DND-41 (cell line): ENCODE results near the gene ARMC12.

Experiments used
- ATAC-seq: fragments of 200-7000 bp; cut with Tn5 transposase; 3 replicates; pipeline ENCODE4 v1.9.1; 2021; ENCODE audit warnings: low read depth; ENCODE audit not compliant: insufficient read depth
- DNase-seq: peaks from one replicate; pipeline ENCODE4 v3.0.0-alpha.2; 2020
- H2AFZ ChIP-seq: 2 replicates; pipeline ENCODE4 v1.6.0; 2012; ENCODE audit warnings: low read depth, low read length
- H3K27ac ChIP-seq: 2 replicates; pipeline ENCODE4 v1.5.1; 2012; ENCODE audit warnings: low read length, inconsistent platforms
- H3K27me3 ChIP-seq: fragments of 200-600 bp; sonication (generic); 2 replicates; pipeline ENCODE4 v1.6.0; 2012; ENCODE audit warnings: low read length, mild to moderate bottlenecking, inconsistent platforms; ENCODE audit not compliant: insufficient read depth, poor library complexity
- H3K36me3 ChIP-seq: 2 replicates; pipeline ENCODE4 v1.5.1; 2012; ENCODE audit warnings: low read length, inconsistent platforms; ENCODE audit not compliant: insufficient read depth
- H3K4me1 ChIP-seq: 2 replicates; pipeline ENCODE4 v1.5.1; 2012; ENCODE audit warnings: mild to moderate bottlenecking, low read length; ENCODE audit not compliant: insufficient read depth
- H3K4me2 ChIP-seq: 2 replicates; pipeline ENCODE4 v1.6.0; 2012; ENCODE audit warnings: mild to moderate bottlenecking, moderate library complexity, low read length, inconsistent platforms; ENCODE audit not compliant: insufficient read depth
- H3K4me3 ChIP-seq, 2 experiments: fragments of 200-600 bp in 1 of 2; shearing (Covaris generic) in 1 of 2; 2 replicates each; pipeline ENCODE4 v1.5.1; 2012 to 2016; ENCODE audit warnings: inconsistent platforms in 2 of 2, low read length in 2 of 2, mild to moderate bottlenecking in 2 of 2, low read depth in 1 of 2, moderate library complexity in 1 of 2
- H3K79me2 ChIP-seq: 2 replicates; pipeline ENCODE4 v1.6.0; 2012; ENCODE audit warnings: low read length, inconsistent platforms; ENCODE audit not compliant: insufficient read depth
- H3K9ac ChIP-seq: 2 replicates; pipeline ENCODE4 v1.6.0; 2012; ENCODE audit warnings: low read depth, mild to moderate bottlenecking, inconsistent platforms, low read length, moderate library complexity
- H3K9me3 ChIP-seq: 2 replicates; pipeline ENCODE4 v1.5.1; 2012; ENCODE audit warnings: low read length, moderate library complexity, mild to moderate bottlenecking, inconsistent platforms; ENCODE audit not compliant: insufficient read depth, severe bottlenecking
- H4K20me1 ChIP-seq: 2 replicates; pipeline ENCODE4 v1.6.0; 2012; ENCODE audit warnings: low read length; ENCODE audit not compliant: insufficient read depth
- EZH2 ChIP-seq: IDR thresholded peaks from 3 replicates; pipeline ENCODE4 v1.6.1; 2012; ENCODE audit warnings: borderline replicate concordance, low read depth, mild to moderate bottlenecking, moderate library complexity, low read length, inconsistent platforms; ENCODE audit not compliant: severe bottlenecking
- TF ChIP-seq, protein P1 (sequence below): IDR thresholded peaks from 2 replicates; pipeline ENCODE4 v1.5.1; 2012; ENCODE audit warnings: borderline replicate concordance, low read length, moderate library complexity, mild to moderate bottlenecking; ENCODE audit not compliant: poor library complexity, severe bottlenecking; ENCODE audit errors: extremely low read depth

The ARMC12 gene

DNA sequence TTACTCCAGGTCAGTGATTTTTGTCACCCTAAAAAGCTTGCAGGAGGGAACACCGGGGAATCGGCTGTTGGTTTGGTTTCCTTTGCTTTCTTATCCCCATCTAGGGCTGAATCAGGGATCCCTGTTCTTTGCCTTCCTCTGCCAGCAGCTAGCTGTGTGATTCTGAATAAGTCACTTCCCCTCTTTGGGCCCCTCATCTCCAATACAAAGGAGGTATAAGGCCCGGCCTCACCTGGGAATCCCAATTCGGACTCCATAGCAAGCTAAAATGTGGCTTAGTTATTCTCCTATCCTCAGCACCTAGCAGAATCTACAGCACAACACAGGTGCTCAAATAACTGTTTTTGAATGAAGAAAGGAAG is 18.5 kb upstream of the ARMC12 start:
- TF ChIP-seq, protein P1, sequence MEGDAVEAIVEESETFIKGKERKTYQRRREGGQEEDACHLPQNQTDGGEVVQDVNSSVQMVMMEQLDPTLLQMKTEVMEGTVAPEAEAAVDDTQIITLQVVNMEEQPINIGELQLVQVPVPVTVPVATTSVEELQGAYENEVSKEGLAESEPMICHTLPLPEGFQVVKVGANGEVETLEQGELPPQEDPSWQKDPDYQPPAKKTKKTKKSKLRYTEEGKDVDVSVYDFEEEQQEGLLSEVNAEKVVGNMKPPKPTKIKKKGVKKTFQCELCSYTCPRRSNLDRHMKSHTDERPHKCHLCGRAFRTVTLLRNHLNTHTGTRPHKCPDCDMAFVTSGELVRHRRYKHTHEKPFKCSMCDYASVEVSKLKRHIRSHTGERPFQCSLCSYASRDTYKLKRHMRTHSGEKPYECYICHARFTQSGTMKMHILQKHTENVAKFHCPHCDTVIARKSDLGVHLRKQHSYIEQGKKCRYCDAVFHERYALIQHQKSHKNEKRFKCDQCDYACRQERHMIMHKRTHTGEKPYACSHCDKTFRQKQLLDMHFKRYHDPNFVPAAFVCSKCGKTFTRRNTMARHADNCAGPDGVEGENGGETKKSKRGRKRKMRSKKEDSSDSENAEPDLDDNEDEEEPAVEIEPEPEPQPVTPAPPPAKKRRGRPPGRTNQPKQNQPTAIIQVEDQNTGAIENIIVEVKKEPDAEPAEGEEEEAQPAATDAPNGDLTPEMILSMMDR: no peak
- TF ChIP-seq EZH2: no peak
- H2AFZ ChIP-seq: no peak overlapping the region
- no peaks in the 10 kb centered on the region for H3K79me2 ChIP-seq
- peak overlapping the region; percentile 39 for H3K27ac ChIP-seq
- peaks cover 42% of the 10 kb centered on the region for H3K4me1 ChIP-seq
- DNase-seq (no peak), ATAC-seq (no peak)
- H3K4me2 ChIP-seq: no peak overlapping the region
- H3K27me3 ChIP-seq: peaks cover 26% of the 10 kb centered on the region
- H3K36me3 ChIP-seq: no peaks in the 10 kb centered on the region
- no peak overlapping the region for H3K9ac ChIP-seq
- no peaks in the 10 kb centered on the region for H3K9me3 ChIP-seq
- no peak overlapping the region for H3K4me3 ChIP-seq
- H4K20me1 ChIP-seq: peaks cover 16% of the 10 kb centered on the region

DNA sequence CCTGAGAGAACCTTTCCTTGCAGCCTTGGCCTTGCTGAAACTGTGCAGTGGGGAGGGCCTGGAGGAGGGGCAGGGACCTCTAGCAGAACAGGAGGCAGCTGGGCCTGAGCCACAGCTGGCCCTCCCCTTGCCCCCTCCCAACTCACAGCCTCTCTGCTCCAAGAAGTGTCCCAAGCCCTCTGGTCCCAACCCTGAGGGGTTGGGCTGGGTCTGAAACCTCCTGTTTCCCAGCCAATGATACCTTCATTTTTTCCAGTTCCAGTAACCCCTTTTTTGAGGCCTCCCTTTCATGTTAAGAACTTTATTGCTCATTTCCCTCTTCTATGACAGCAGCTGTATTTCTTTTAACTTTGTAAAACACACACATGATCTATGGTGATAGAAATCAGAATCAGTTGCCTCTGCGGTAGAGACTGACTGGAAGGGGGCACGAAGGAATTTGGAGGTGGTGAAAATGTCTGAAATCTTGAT is 17.9 kb upstream of the ARMC12 start:
- Histone ChIP-seq H3K4me2 (no peak overlapping the region), H3K4me1 (peaks cover 42% of the 10 kb centered on the region), H3K9me3 (no peaks in the 10 kb centered on the region), H4K20me1 (peaks cover 21% of the 10 kb centered on the region), H3K36me3 (no peaks in the 10 kb centered on the region), H2AFZ (no peak overlapping the region), H3K27ac (peak overlapping the region; percentile 53), H3K27me3 (peaks cover 31% of the 10 kb centered on the region), H3K79me2 (no peaks in the 10 kb centered on the region), H3K4me3 (no peak overlapping the region), H3K9ac (no peak overlapping the region)
- TF ChIP-seq, protein P1: no peak
- TF ChIP-seq EZH2: no peak
- peak; percentile 43 for ATAC-seq
- DNase-seq: peak; percentile 39

DNA sequence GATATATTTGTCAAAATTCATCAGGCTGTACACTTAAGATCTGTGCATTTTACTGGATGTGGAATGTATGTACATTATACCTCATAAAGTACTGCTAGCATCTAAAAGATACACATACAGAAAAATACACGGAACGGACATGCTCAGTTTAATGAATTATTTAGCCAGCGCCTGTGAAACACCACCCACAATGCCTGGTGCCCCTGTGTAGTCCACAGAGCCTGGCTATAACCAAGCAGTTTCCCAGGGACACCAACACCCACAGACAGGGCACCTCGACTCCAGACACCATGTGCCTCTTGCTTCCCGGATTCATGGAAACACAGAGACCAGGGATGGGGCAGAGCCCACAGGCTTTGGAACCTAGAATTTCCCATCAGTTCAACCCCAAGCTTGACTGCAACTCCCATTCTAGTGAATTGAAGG is 17.4 kb upstream of the ARMC12 start:
- H3K9ac ChIP-seq: no peak overlapping the region

More for the DNA sequence above, 17.4 kb upstream of the ARMC12 start:
- H3K36me3 ChIP-seq: no peaks in the 10 kb centered on the region
- peak overlapping the region; percentile 53 for H3K27ac ChIP-seq
- H2AFZ ChIP-seq: no peak overlapping the region
- TF ChIP-seq, protein P1: no peak
- no peak for TF ChIP-seq EZH2
- no peaks in the 10 kb centered on the region for H3K9me3 ChIP-seq
- H4K20me1 ChIP-seq: peaks cover 21% of the 10 kb centered on the region
- H3K27me3 ChIP-seq: peaks cover 35% of the 10 kb centered on the region
- ATAC-seq: peak; percentile 1; the same call in 1 of the 3 replicates
- H3K4me1 ChIP-seq: peaks cover 42% of the 10 kb centered on the region
- peak overlapping the region; percentile 29; the same call in 1 of the 2 replicates for H3K4me2 ChIP-seq
- DNase-seq: no peak
- H3K79me2 ChIP-seq: no peaks in the 10 kb centered on the region
- no peak overlapping the region for H3K4me3 ChIP-seq
